ENCODE results near the gene WSCD2.
A peak's percentile ranks its signal among the peaks of the same experiment; 100 is the strongest.

The WSCD2 gene

GRCh38 chr12:108232565-108232964 lies 103.5 kb downstream of the WSCD2 start:
- no peak overlapping the region for H3K27ac ChIP-seq
- TF ChIP-seq CTCF (conservative IDR thresholded peaks at IDR 0.05) = no peak
- no peak for TF ChIP-seq ZFX (IDR thresholded peaks at IDR 0.05)

- no peak overlapping the region for H3K27ac ChIP-seq
- no peak for TF ChIP-seq ZFX (IDR thresholded peaks at IDR 0.05)
- no peak for TF ChIP-seq CTCF (conservative IDR thresholded peaks at IDR 0.05)
These were observed 105.1 kb downstream of the WSCD2 start for GRCh38 chr12:108234158-108234557.

GRCh38 chr12:108235197-108235984 lies 106.3 kb downstream of the WSCD2 start:
- no peak overlapping the region for H3K27ac ChIP-seq
- TF ChIP-seq CTCF (conservative IDR thresholded peaks at IDR 0.05) (no peak), ZFX (IDR thresholded peaks at IDR 0.05) (no peak)

- TF ChIP-seq CTCF (conservative IDR thresholded peaks at IDR 0.05) (no peak), ZFX (IDR thresholded peaks at IDR 0.05) (no peak)
These were observed 106.8 kb downstream of the WSCD2 start for GRCh38 chr12:108235985-108236263.

GRCh38 chr12:108236366-108236765 lies 107.3 kb downstream of the WSCD2 start:
- no peak overlapping the region for H3K27ac ChIP-seq

More at GRCh38 chr12:108235985-108236263, 106.8 kb downstream of the WSCD2 start:
- H3K27ac ChIP-seq = no peak overlapping the region

GRCh38 chr12:108237272-108237671 lies 108.2 kb downstream of the WSCD2 start:
- TF ChIP-seq CTCF (conservative IDR thresholded peaks at IDR 0.05) (peak; percentile 59), ZFX (IDR thresholded peaks at IDR 0.05) (no peak)
- no peak overlapping the region for H3K27ac ChIP-seq

More at GRCh38 chr12:108236366-108236765, 107.3 kb downstream of the WSCD2 start:
- TF ChIP-seq CTCF (conservative IDR thresholded peaks at IDR 0.05) (no peak), ZFX (IDR thresholded peaks at IDR 0.05) (no peak)

GRCh38 chr12:108238474-108238873 lies 109.4 kb downstream of the WSCD2 start:
- TF ChIP-seq CTCF (conservative IDR thresholded peaks at IDR 0.05) = no peak
- no peak for TF ChIP-seq ZFX (IDR thresholded peaks at IDR 0.05)
- no peak overlapping the region for H3K27ac ChIP-seq

All from C4-2B (cell line).